HL-60 (cell line): Measurements from ENCODE around the gene RHO.

Experiments
- DNase-seq, 2 experiments: peaks; one replicate each; pipeline ENCODE4 v3.0.0-alpha.2; 2010 to 2020; ENCODE audit warnings: low read depth in 1 of 2, low spot score in 1 of 2
- H3K27ac ChIP-seq: fragments of 250-450 bp; sonication (Bioruptor Pico); replicated peaks from 2 replicates; pipeline ENCODE4 v1.5.1; 2020; ENCODE audit warnings: mild to moderate bottlenecking, moderate library complexity
- H3K27me3 ChIP-seq: fragments of 250-450 bp; sonication (Bioruptor Pico); 2 replicates; pipeline ENCODE4 v1.5.1; 2021; ENCODE audit warnings: mild to moderate bottlenecking, moderate library complexity; ENCODE audit not compliant: insufficient read depth, poor library complexity, severe bottlenecking
- H3K4me3 ChIP-seq: replicated peaks from 2 replicates; pipeline ENCODE4 v1.5.1; 2011; ENCODE audit warnings: mild to moderate bottlenecking, control low read depth, low read length; ENCODE audit not compliant: insufficient read depth
- GABPA ChIP-seq: IDR thresholded peaks from 2 replicates; pipeline ENCODE4 v1.6.1; 2012; ENCODE audit warnings: low read depth
- POLR2AphosphoS5 ChIP-seq: IDR thresholded peaks from 2 replicates; pipeline ENCODE4 v1.6.1; 2012; ENCODE audit warnings: low read depth
- SPI1 ChIP-seq: IDR thresholded peaks from 2 replicates; pipeline ENCODE4 v1.6.1; 2012; ENCODE audit warnings: low read depth, mild to moderate bottlenecking, borderline replicate concordance
- TF ChIP-seq, protein P1 (sequence below): IDR thresholded peaks from 2 replicates; pipeline ENCODE4 v1.6.1; 2012; ENCODE audit warnings: low read depth; ENCODE audit not compliant: insufficient replicate concordance
- TF ChIP-seq, protein P2 (sequence below): IDR thresholded peaks from one replicate; pipeline ENCODE4 v1.5.1; 2011; ENCODE audit warnings: low read length, control low read depth, inconsistent platforms; ENCODE audit not compliant: insufficient read depth

Gene RHO

DNA sequence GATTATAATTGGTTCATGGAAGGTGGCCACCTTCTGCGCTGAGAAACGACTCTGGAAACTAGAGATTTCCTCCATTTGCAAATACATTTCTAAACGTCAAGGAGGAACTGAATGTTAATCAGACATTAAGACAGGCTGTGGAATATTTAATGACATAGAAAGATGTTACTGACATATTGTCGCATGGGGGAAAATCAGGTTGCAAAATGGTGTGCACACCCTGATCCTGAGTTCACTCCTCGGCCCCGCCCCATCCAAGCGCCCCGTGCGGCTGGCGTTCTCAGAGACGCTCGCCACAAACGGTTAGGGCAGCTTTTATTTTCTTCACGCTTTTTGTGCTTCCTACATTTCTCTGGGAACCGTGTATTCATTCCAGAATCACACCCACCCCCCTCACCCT lies 25.3 kb downstream of the RHO start:
- TF ChIP-seq GABPA (no peak), POLR2AphosphoS5 (no peak), SPI1 (no peak)
- TF ChIP-seq, protein P1, sequence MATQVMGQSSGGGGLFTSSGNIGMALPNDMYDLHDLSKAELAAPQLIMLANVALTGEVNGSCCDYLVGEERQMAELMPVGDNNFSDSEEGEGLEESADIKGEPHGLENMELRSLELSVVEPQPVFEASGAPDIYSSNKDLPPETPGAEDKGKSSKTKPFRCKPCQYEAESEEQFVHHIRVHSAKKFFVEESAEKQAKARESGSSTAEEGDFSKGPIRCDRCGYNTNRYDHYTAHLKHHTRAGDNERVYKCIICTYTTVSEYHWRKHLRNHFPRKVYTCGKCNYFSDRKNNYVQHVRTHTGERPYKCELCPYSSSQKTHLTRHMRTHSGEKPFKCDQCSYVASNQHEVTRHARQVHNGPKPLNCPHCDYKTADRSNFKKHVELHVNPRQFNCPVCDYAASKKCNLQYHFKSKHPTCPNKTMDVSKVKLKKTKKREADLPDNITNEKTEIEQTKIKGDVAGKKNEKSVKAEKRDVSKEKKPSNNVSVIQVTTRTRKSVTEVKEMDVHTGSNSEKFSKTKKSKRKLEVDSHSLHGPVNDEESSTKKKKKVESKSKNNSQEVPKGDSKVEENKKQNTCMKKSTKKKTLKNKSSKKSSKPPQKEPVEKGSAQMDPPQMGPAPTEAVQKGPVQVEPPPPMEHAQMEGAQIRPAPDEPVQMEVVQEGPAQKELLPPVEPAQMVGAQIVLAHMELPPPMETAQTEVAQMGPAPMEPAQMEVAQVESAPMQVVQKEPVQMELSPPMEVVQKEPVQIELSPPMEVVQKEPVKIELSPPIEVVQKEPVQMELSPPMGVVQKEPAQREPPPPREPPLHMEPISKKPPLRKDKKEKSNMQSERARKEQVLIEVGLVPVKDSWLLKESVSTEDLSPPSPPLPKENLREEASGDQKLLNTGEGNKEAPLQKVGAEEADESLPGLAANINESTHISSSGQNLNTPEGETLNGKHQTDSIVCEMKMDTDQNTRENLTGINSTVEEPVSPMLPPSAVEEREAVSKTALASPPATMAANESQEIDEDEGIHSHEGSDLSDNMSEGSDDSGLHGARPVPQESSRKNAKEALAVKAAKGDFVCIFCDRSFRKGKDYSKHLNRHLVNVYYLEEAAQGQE, result no peak
- TF ChIP-seq, protein P2, sequence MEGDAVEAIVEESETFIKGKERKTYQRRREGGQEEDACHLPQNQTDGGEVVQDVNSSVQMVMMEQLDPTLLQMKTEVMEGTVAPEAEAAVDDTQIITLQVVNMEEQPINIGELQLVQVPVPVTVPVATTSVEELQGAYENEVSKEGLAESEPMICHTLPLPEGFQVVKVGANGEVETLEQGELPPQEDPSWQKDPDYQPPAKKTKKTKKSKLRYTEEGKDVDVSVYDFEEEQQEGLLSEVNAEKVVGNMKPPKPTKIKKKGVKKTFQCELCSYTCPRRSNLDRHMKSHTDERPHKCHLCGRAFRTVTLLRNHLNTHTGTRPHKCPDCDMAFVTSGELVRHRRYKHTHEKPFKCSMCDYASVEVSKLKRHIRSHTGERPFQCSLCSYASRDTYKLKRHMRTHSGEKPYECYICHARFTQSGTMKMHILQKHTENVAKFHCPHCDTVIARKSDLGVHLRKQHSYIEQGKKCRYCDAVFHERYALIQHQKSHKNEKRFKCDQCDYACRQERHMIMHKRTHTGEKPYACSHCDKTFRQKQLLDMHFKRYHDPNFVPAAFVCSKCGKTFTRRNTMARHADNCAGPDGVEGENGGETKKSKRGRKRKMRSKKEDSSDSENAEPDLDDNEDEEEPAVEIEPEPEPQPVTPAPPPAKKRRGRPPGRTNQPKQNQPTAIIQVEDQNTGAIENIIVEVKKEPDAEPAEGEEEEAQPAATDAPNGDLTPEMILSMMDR, result no peak
- H3K27ac ChIP-seq, result peak overlapping the region; percentile 82
- no peak overlapping the region for H3K4me3 ChIP-seq
- peak in 1 of 2 experiments; percentile 80 for DNase-seq
- H3K27me3 ChIP-seq, result no peaks in the 10 kb centered on the region

DNA sequence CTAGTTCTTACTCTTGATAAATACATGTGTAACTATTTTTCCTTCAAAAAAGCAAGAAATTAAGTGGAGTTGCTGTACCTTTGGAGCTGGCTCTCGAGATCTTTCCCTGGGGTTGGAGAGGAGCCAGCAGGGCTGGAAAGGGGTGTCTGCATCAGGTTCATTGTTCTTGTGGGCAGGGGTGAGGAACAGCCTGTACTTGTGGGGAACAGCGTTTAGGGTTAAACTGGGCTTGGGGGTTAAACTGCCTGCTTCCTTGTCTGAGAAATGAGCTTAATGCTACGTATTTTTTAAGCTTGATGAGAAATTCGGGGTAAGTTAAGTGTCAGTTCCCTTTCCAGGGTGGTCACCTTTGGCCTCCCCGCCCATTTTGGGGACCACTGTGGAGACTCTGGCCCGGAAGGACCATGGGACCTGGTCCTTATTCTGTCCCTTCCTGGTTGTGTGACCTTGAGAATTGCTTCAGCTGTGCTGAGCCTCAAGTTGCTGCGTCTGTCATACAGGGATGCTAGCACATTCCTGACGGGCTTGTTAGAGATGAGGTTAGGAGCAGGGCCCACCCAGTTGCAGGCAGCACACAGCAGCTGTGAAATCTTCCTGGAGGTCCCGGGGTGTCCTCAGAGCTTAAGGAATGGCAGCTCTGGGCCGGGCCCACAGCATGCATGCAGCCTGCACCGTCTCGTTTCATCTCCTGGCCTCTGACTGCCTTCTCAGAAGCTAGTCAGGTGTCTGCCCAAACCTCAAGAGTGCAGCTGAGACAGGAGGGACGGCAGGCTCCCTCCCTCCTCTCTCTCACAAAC lies 26.1 kb downstream of the RHO start:
- TF ChIP-seq, protein P1, result no peak
- TF ChIP-seq POLR2AphosphoS5, result peak; percentile 68; the same call in 1 of the 2 replicates
- DNase-seq, result peak; percentile 64 to 70
- H3K27me3 ChIP-seq, result no peaks in the 10 kb centered on the region
- peak overlapping the region; percentile 82 for H3K27ac ChIP-seq
- no peak overlapping the region for H3K4me3 ChIP-seq

DNA sequence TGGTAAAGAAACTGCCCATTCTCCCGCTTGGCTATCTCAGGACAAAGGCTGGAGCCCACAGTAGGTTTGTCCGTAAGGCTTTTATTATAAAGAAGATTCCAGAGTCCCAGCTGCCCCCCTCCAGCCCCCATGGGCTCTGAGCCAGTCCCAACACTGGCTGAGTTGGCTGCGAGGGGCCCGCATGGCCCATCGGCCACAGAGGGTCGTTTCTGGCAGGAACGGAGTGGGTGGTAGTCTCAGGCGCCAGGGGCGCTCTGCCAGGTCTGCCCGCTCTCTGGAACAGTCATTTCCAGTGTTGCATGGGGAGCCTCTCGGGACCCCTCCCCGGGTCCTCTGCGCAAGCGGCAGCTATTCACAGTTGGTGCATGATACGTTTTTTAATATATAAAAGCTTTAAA lies 26.7 kb downstream of the RHO start:
- H3K27me3 ChIP-seq, result no peaks in the 10 kb centered on the region
- DNase-seq, result no peak
- H3K27ac ChIP-seq, result peak overlapping the region; percentile 82
- H3K4me3 ChIP-seq, result no peak overlapping the region
- TF ChIP-seq POLR2AphosphoS5 (no peak), SPI1 (no peak), GABPA (no peak)
- TF ChIP-seq, protein P2, result no peak
- TF ChIP-seq, protein P1, result no peak
